ENCODE measurements around the gene MCL1. TPM values are rescaled to one million over a fixed set of nuclear protein-coding genes. Genes with fewer than 3 reads are reported as not detected.

Gene MCL1
- total and polyA plus RNA-seq, 2 donors (not counting 1 experiment from before 2014, with no cell fraction given) = 108 to 233 TPM

- peak overlapping the region; percentile 100 for H3K27ac ChIP-seq (ENCODE audit: insufficient read depth, low read length)
- no peak for DNase-seq (ENCODE audit: low read depth in 2 of 2)
- peaks cover 9% of the 10 kb centered on the region for H3K36me3 ChIP-seq (ENCODE audit: control insufficient read depth, insufficient read depth, low read length)
- no peak overlapping the region for H2AFZ ChIP-seq (ENCODE audit: low read length)
- peaks cover 18% of the 10 kb centered on the region for H3K79me2 ChIP-seq (ENCODE audit: control insufficient read depth, insufficient read depth, low read length)
- peak overlapping the region; percentile 56 to 69 (median 62) for H3K4me3 ChIP-seq (replicated peaks in 1 of 4; ENCODE audit: control extremely low read depth in 1 of 4, insufficient read depth in 1 of 4, low read depth in 3 of 4, low read length in 4 of 4)
- no peaks in the 10 kb centered on the region for H3K27me3 ChIP-seq (ENCODE audit: control insufficient read depth, insufficient read depth, low read length)
- H3K4me1 ChIP-seq (ENCODE audit: control insufficient read depth, extremely low read depth, insufficient read depth, low read length) = peaks cover 37% of the 10 kb centered on the region
- peak overlapping the region; percentile 69 for H3K4me2 ChIP-seq (ENCODE audit: extremely low read depth, insufficient read depth, low read length)
- peak overlapping the region; percentile 96 for H3K9ac ChIP-seq (ENCODE audit: insufficient read depth, low read length)
- no peaks in the 10 kb centered on the region for H3K9me3 ChIP-seq (ENCODE audit: control insufficient read depth, insufficient read depth, low read depth, low read length)
- TF ChIP-seq CTCF (conservative IDR thresholded peaks at IDR 0.05 in 1 of 2, IDR thresholded peaks at IDR 0.05 in 1 of 2; ENCODE audit: low read depth in 1 of 2, low read length in 2 of 2) (peak; percentile 67 to 85), EZH2 (IDR thresholded peaks at IDR 0.05; ENCODE audit: low read length, missing control alignments) (no peak)
- no peaks in the 10 kb centered on the region for H4K20me1 ChIP-seq (ENCODE audit: control insufficient read depth, extremely low read depth, insufficient read depth, low read length)
Measured at GRCh38 chr1:150560576-150561253, 18.7 kb downstream of the MCL1 start.

- Histone ChIP-seq H3K79me2 (ENCODE audit: control insufficient read depth, insufficient read depth, low read length) (peaks cover 18% of the 10 kb centered on the region), H3K4me1 (ENCODE audit: control insufficient read depth, extremely low read depth, insufficient read depth, low read length) (peaks cover 37% of the 10 kb centered on the region), H3K9ac (ENCODE audit: insufficient read depth, low read length) (no peak overlapping the region), H3K27me3 (ENCODE audit: control insufficient read depth, insufficient read depth, low read length) (no peaks in the 10 kb centered on the region), H2AFZ (ENCODE audit: low read length) (no peak overlapping the region), H3K4me3 (replicated peaks in 1 of 4; ENCODE audit: control extremely low read depth in 1 of 4, insufficient read depth in 1 of 4, low read depth in 3 of 4, low read length in 4 of 4) (peak overlapping the region in 2 of 4 experiments; percentile 66 to 69), H3K9me3 (ENCODE audit: control insufficient read depth, insufficient read depth, low read depth, low read length) (no peaks in the 10 kb centered on the region), H3K4me2 (ENCODE audit: extremely low read depth, insufficient read depth, low read length) (no peak overlapping the region), H3K27ac (ENCODE audit: insufficient read depth, low read length) (no peak overlapping the region), H3K36me3 (ENCODE audit: control insufficient read depth, insufficient read depth, low read length) (peaks cover 11% of the 10 kb centered on the region), H4K20me1 (ENCODE audit: control insufficient read depth, extremely low read depth, insufficient read depth, low read length) (no peaks in the 10 kb centered on the region)
- peak in 1 of 2 donors; percentile 64 for DNase-seq (ENCODE audit: low read depth in 2 of 2)
- TF ChIP-seq EZH2 (IDR thresholded peaks at IDR 0.05; ENCODE audit: low read length, missing control alignments) (no peak), CTCF (conservative IDR thresholded peaks at IDR 0.05 in 1 of 2, IDR thresholded peaks at IDR 0.05 in 1 of 2; ENCODE audit: low read depth in 1 of 2, low read length in 2 of 2) (peak; percentile 82 to 94)
Measured at GRCh38 chr1:150560011-150560438, 19.4 kb downstream of the MCL1 start.

- TF ChIP-seq CTCF (conservative IDR thresholded peaks at IDR 0.05 in 1 of 2, IDR thresholded peaks at IDR 0.05 in 1 of 2; ENCODE audit: low read depth in 1 of 2, low read length in 2 of 2) (no peak), EZH2 (IDR thresholded peaks at IDR 0.05; ENCODE audit: low read length, missing control alignments) (no peak)
- Histone ChIP-seq H4K20me1 (ENCODE audit: control insufficient read depth, extremely low read depth, insufficient read depth, low read length) (no peaks in the 10 kb centered on the region), H3K27ac (ENCODE audit: insufficient read depth, low read length) (no peak overlapping the region), H3K9ac (ENCODE audit: insufficient read depth, low read length) (no peak overlapping the region), H3K27me3 (ENCODE audit: control insufficient read depth, insufficient read depth, low read length) (no peaks in the 10 kb centered on the region), H3K36me3 (ENCODE audit: control insufficient read depth, insufficient read depth, low read length) (peaks cover 12% of the 10 kb centered on the region), H3K9me3 (ENCODE audit: control insufficient read depth, insufficient read depth, low read depth, low read length) (no peaks in the 10 kb centered on the region), H3K4me2 (ENCODE audit: extremely low read depth, insufficient read depth, low read length) (no peak overlapping the region), H3K4me1 (ENCODE audit: control insufficient read depth, extremely low read depth, insufficient read depth, low read length) (peaks cover 34% of the 10 kb centered on the region), H3K79me2 (ENCODE audit: control insufficient read depth, insufficient read depth, low read length) (peaks cover 15% of the 10 kb centered on the region), H3K4me3 (replicated peaks in 1 of 4; ENCODE audit: control extremely low read depth in 1 of 4, insufficient read depth in 1 of 4, low read depth in 3 of 4, low read length in 4 of 4) (no peak overlapping the region), H2AFZ (ENCODE audit: low read length) (no peak overlapping the region)
- DNase-seq (ENCODE audit: low read depth in 2 of 2) = no peak
Measured at GRCh38 chr1:150559656-150560010, 19.8 kb downstream of the MCL1 start.
